Astrocyte of the spinal cord (primary cell): ENCODE data around the gene DUSP22.
A peak's percentile ranks its signal among the peaks of the same experiment; 100 is the strongest.

ENCODE experiments used
- DNase-seq: peaks from one replicate; pipeline ENCODE4 v3.0.0; 2011; ENCODE audit warnings: low read depth, low spot score
- H3K4me3 ChIP-seq: 2 replicates; pipeline ENCODE4 v1.5.1; 2011; ENCODE audit warnings: low read depth, mild to moderate bottlenecking, low read length, moderate library complexity
- in situ Hi-C: cut with HindIII; loops from 2 replicates; pipeline ENCODE4 v1.10.0; 2017; ENCODE audit warnings: low sequenced_read_pairs
- TF ChIP-seq, protein P1 (sequence below): IDR thresholded peaks from 2 replicates; pipeline ENCODE4 v1.5.1; 2012; ENCODE audit warnings: low read depth, mild to moderate bottlenecking, low read length, inconsistent platforms

The DUSP22 gene

GRCh38 chr6:290111-290922 lies 2.0 kb upstream of the DUSP22 start:
- in situ Hi-C loops: no loop called here
- no peak overlapping the region for H3K4me3 ChIP-seq
- no peak for DNase-seq
- TF ChIP-seq, protein P1, sequence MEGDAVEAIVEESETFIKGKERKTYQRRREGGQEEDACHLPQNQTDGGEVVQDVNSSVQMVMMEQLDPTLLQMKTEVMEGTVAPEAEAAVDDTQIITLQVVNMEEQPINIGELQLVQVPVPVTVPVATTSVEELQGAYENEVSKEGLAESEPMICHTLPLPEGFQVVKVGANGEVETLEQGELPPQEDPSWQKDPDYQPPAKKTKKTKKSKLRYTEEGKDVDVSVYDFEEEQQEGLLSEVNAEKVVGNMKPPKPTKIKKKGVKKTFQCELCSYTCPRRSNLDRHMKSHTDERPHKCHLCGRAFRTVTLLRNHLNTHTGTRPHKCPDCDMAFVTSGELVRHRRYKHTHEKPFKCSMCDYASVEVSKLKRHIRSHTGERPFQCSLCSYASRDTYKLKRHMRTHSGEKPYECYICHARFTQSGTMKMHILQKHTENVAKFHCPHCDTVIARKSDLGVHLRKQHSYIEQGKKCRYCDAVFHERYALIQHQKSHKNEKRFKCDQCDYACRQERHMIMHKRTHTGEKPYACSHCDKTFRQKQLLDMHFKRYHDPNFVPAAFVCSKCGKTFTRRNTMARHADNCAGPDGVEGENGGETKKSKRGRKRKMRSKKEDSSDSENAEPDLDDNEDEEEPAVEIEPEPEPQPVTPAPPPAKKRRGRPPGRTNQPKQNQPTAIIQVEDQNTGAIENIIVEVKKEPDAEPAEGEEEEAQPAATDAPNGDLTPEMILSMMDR: no peak

DNA sequence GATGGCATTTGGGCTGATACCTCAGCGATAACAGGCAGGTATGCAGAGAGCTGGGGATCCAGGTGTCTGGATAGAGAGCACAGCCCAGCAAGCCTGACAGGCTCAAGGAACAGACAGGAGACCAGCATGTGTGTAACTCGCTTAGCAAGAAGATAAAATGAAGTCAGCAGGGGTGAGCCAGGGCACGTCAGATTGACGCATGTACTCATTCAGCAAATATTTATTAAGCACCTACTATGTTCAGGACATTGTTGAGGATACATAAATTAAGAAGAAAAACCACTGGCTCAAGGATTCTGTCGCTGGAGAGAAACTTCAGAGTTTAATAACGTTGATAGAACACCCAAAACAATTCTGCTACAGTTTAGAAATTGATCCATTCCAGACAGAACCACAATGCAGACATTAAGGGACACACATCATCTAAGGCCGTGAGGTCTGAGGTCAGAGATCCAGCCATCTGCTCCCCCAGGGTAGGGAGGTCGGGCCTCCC lies 1.0 kb upstream of the DUSP22 start:
- TF ChIP-seq, protein P1: no peak
- peak; percentile 18 for DNase-seq
- in situ Hi-C loops: no loop called here
- peak overlapping the region; percentile 65 for H3K4me3 ChIP-seq

DNA sequence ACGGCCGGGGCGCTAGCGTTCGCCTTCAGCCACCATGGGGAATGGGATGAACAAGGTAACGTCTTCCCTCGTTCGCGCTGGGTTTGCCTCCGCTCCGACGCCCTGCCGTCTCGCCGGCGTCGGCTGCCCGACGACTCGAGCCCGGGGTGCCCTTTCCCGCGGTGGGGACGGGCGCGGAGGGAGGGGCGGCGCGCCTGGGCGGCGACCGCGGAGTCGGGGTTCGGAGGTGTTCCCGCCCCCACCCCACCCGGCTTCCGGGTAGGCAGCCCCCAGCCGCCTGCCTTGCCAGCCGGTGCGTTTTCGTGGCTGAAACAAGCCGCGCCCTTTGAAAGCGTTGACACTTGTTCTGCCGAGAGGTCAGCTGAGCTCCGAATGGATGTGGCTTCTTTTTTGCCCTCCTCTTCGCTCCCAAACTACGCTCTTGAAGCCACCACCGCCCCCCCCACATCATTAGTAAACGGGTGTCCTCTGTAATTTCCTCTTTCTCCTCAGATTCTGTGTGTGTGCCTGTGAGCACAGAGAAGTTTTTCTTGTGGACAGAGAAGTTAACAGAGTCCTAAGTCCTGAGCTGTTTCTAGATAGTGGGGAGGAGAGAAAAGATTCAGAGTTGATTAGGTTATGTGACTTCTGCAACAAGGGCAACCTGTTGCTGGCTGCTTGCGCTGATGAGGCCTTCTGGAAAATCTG lies 362 bp downstream of the DUSP22 start:
- DNase-seq: peak; percentile 54
- H3K4me3 ChIP-seq: peak overlapping the region; percentile 65
- TF ChIP-seq, protein P1: no peak
- in situ Hi-C loops: no loop called here

GRCh38 chr6:293193-294174 lies 1.2 kb downstream of the DUSP22 start:
- TF ChIP-seq, protein P1: no peak
- peak overlapping the region; percentile 65 for H3K4me3 ChIP-seq
- in situ Hi-C loops: no loop called here
- peak; percentile 42 for DNase-seq

DNA sequence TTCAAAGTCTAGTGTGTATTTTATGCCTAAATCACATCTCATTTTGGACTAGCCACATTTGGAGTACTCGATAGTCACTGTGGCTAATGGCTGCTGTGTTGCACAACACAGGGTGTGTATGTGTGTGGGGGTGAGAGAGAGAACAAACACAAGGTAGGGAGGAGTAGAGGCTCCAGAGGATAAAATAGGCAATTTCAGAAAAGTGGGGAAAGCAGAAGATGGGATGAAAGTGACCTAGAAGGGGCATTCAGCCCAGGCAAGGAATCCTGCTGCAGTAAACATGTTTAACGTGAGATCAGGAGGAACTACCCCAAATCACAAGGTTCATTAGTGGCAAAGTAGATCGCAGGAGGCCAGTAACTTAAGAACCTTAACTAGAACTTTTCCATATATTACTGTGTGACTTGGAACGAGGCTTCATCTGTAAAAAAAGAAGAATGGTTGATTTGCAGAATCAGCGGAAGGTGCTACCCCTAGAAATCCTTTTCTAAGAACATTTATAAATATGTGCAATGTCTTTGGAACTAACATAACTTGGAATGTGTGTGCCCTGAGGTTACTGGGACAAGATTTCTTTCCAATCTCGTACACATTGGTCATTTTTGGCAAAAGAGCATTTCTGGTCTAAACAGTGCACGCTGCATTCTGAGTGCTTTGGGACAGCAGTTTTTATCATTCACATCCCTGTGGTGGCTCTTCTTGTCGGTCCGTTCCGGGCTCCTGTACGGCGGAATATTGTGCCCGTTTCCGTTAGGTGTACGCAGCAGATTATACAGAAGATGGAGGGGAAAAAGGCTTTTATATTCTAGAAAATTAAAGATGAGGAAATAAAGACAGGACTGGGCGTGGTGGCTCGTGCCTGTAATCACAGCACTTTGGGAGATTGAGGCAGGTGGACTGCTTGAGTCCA lies 2.6 kb downstream of the DUSP22 start:
- TF ChIP-seq, protein P1: no peak
- H3K4me3 ChIP-seq: no peak overlapping the region
- in situ Hi-C loops: no loop called here
- no peak for DNase-seq
